KOPT-K1 (cell line): ENCODE measurements around the gene HMCN2.

Source experiments
- H3K27ac ChIP-seq: fragments of 200-600 bp; sonication (generic); 2 replicates; pipeline ENCODE4 v1.5.1; 2016; ENCODE audit warnings: antibody characterized with exemption, mild to moderate bottlenecking, low read depth, low read length; ENCODE audit not compliant: poor library complexity, severe bottlenecking
- H3K36me3 ChIP-seq: fragments of 200-600 bp; sonication (generic); 2 replicates; pipeline ENCODE4 v1.5.1; 2017; ENCODE audit warnings: antibody characterized with exemption, mild to moderate bottlenecking, low read length, moderate library complexity; ENCODE audit not compliant: insufficient read depth
- H3K9me3 ChIP-seq: fragments of 200-600 bp; sonication (generic); 2 replicates; pipeline ENCODE4 v1.5.1; 2017; ENCODE audit warnings: antibody characterized with exemption, low read length, mild to moderate bottlenecking; ENCODE audit not compliant: insufficient read depth, poor library complexity, severe bottlenecking

HMCN2 gene

DNA sequence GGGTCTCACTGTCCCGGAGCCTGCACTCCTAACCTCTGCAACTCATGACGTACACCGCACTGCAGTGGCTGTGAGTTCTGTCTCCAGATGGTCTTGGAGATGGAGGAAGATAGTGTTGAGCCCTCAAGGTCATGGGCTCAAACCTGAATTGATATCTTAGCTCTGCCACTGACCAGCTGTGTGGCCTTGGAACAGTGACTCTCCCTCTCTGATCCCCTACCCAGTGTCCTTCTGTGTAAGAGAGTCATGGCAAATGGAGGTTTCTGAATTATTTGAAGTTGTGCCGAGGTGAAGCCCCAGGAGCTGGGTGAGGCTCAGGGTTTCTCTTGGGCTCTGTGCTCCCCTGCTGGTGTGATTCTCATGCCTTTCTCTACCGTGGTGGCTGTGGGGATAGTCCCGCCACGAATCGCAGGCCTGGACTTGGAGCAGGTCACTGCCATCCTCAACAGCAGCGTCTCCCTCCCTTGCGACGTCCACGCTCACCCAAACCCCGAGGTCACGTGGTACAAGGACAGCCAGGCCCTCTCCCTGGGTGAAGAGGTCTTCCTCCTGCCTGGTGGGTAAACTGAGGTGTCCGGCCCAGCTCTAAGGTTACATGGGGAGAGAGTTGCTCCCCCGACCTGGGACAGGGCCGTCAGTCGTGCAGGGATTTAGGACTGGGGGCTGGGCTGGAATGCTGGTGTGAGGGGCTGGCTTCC lies 118.6 kb downstream of the HMCN2 start:
- H3K36me3 ChIP-seq, result no peaks in the 10 kb centered on the region
- no peak overlapping the region for H3K27ac ChIP-seq
- H3K9me3 ChIP-seq, result no peaks in the 10 kb centered on the region

DNA sequence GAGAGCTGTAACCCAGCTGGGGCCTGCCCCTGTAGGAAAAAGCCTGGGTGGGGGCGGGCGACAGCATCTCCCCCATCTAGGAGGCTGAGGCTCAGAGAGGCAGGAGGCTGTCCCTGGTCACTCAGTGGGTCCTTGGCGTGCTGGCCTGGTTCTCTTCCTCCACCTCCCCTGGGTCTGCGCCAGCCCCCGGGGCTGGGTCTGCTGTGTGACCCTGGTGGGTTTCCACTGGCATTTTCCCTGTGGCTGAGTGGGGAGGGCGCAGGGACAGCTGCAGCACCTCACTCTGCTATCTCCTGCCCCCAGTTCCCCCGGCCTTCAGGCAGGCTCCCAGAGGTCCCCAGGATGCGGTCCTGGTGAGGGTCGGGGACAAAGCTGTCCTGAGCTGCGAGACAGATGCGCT lies 119.7 kb downstream of the HMCN2 start:
- no peaks in the 10 kb centered on the region for H3K36me3 ChIP-seq
- H3K27ac ChIP-seq, result no peak overlapping the region
- no peaks in the 10 kb centered on the region for H3K9me3 ChIP-seq

DNA sequence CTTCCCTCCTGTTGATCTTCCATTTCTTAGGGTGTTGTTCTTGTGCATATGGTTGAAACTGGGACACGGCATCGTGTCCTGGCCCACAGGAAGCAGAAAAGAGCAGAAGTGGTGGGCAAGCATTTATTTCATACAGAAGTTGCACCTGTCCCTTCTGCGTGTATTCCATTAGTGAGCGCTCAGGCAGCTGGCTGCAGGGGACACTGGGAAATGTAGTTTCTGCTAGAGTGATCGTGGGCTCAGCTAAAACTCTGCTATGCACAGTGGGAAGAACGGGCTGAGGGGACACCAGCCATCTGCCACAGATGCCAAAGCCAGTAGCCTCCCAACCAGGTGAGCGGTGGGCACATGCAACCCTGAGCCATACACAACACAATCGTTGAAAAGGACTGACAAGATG lies 121.8 kb downstream of the HMCN2 start:
- Histone ChIP-seq H3K9me3 (no peaks in the 10 kb centered on the region), H3K27ac (no peak overlapping the region), H3K36me3 (no peaks in the 10 kb centered on the region)

DNA sequence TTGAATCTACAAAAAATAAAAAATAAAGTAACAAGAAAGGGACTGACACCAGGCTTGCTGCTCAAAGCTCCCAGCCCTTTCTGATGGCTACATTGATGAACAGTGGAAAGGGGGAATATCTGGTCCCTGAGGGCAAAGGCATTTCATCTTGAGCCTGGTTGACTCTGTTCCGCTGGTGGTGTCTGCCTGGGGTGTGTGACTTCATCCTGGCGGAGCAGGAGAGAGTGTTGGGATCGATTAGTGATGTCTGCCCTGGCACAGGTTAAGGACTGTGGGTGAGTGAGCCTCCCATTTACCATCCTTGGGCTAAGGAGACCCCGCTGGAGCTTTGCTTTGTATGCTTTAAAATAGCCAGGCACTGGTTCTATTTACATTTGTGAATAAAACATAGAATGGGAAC lies 122.3 kb downstream of the HMCN2 start:
- Histone ChIP-seq H3K9me3 (no peaks in the 10 kb centered on the region), H3K27ac (no peak overlapping the region), H3K36me3 (no peaks in the 10 kb centered on the region)

DNA sequence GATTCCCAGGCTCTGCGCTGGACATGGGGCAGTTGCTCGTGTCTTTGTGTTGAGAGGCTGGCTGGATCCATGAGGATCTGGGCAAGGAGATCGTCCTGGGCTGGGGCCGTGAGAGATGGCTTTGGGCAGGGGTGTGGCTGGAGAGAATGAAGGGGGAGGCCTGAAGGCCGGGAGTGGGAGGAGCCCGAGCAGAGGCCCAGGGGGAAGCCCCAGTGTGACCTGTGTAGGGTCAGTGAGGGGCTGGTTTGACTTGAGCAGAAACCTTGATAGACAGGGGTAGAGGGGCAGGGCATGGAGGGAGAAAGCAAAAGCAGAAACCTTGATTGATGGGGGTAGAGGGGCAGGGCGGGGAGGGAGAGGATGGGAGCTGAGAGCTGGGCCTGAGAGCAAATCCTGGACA lies 124.8 kb downstream of the HMCN2 start:
- Histone ChIP-seq H3K36me3 (no peaks in the 10 kb centered on the region), H3K27ac (no peak overlapping the region), H3K9me3 (no peaks in the 10 kb centered on the region)

DNA sequence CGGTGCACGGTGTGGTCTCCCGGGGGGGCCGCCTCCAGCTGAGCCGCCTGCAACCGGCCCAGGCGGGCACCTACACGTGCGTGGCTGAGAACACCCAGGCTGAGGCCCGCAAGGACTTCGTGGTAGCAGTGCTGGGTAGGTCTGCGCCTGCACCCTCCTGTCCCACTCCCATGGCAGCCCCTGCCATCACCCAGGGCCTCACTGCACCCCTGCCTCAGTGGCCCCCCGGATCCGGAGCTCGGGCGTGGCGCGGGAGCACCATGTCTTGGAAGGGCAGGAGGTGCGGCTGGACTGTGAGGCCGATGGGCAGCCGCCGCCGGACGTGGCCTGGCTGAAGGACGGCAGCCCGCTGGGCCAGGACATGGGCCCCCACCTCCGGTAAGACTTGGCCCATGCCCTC lies 125.4 kb downstream of the HMCN2 start:
- H3K27ac ChIP-seq, result no peak overlapping the region
- H3K36me3 ChIP-seq, result no peaks in the 10 kb centered on the region
- no peaks in the 10 kb centered on the region for H3K9me3 ChIP-seq

DNA sequence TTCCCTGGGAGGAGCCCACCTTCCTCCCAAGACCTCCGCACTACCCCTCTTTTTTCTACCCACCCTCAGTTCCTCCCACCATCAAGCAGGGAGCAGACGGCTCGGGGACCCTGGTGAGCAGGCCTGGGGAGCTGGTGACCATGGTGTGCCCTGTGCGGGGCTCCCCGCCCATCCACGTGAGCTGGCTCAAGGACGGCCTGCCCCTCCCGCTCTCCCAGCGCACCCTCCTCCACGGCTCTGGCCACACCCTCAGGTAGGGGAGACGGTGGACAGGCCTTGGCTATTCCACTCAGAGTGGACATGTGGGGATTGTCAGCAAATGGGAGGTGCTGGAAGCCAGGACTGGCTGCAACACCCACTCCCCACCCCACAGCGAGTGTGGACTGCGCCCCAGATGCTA lies 126.3 kb downstream of the HMCN2 start:
- Histone ChIP-seq H3K9me3 (no peaks in the 10 kb centered on the region), H3K27ac (no peak overlapping the region), H3K36me3 (no peaks in the 10 kb centered on the region)

DNA sequence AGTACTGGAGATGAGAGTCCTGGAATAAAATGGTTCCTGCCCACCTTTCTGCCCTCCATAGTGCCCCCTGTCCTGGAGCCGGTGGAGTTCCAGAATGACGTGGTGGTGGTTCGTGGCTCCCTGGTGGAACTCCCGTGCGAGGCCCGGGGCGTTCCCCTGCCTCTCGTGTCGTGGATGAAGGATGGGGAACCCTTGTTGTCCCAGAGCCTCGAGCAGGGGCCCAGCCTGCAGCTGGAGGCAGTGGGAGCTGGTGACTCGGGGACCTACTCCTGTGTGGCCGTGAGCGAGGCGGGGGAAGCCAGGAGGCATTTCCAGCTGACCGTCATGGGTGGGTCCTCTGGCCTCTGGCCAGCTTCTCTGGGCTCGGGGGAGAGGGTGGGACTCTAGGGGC lies 128.1 kb downstream of the HMCN2 start:
- no peaks in the 10 kb centered on the region for H3K36me3 ChIP-seq
- no peak overlapping the region for H3K27ac ChIP-seq
- no peaks in the 10 kb centered on the region for H3K9me3 ChIP-seq

DNA sequence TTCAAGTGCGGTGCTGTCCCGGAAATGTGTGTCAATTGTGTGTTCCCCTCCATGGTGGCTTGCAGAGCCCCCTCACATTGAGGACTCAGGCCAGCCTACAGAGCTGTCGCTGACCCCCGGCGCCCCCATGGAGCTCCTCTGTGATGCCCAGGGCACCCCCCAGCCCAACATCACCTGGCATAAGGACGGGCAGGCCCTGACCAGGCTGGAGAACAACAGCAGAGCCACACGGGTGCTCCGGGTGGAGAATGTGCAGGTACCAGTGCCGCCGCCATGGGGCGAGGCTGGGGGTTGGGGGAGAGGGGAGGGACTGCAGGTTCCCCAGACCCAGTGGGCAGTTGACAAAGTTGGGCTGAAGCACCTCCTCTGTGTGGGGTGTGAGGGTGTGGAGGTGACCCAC lies 128.8 kb downstream of the HMCN2 start:
- H3K36me3 ChIP-seq, result no peaks in the 10 kb centered on the region
- no peaks in the 10 kb centered on the region for H3K9me3 ChIP-seq
- H3K27ac ChIP-seq, result no peak overlapping the region

DNA sequence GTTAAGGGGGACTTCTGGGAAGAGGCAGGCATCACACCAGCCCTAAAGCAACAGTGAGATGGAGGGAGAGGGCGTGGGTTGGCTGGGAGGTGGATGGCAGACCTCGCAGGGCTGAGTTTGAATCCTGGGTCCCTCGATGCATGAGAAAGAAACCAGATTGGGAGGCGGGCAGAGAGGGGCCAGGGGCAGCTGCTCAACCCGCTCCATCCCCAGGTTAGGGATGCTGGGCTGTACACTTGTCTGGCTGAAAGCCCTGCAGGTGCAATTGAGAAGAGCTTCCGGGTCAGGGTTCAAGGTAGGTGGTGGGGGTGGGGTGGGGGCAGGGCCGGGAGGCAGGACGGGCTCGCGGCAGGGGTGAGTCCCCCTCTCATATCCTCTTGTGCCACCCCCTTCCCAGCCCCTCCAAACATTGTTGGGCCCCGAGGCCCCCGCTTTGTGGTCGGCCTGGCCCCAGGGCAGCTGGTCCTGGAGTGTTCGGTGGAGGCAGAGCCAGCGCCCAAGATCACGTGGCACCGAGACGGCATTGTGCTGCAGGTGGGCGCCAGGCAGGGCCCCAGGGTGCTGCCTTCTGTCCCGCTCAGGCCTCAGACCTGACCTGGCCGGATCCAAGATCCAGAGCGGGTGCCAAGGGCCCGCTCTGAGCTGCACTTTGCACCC lies 129.4 kb downstream of the HMCN2 start:
- Histone ChIP-seq H3K36me3 (no peaks in the 10 kb centered on the region), H3K9me3 (no peaks in the 10 kb centered on the region), H3K27ac (no peak overlapping the region)

DNA sequence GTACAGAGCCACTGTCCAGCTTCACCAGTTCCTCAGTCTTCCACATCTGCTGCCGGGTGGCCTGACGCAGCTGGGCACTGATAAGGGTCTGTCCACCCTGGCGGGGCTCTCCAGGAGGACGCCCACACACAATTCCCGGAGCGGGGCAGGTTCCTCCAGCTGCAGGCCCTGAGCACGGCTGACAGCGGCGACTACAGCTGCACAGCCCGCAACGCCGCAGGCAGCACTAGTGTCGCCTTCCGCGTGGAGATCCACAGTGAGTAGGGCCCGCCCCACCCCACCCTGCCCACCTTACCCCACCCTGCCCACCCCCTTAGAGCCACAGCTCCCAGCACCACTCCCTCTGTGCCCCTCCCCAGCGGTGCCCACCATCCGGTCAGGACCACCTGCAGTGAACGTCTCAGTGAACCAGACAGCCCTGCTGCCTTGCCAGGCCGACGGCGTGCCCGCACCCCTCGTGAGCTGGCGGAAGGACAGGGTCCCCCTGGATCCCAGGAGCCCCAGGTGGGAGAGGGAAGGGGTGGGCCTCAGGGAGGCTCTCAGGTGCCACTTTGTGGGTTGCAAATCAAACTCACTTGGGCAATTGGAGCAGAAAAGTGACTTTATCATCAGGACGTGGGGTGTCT lies 130.4 kb downstream of the HMCN2 start:
- no peak overlapping the region for H3K27ac ChIP-seq
- H3K9me3 ChIP-seq, result no peaks in the 10 kb centered on the region
- H3K36me3 ChIP-seq, result no peaks in the 10 kb centered on the region

DNA sequence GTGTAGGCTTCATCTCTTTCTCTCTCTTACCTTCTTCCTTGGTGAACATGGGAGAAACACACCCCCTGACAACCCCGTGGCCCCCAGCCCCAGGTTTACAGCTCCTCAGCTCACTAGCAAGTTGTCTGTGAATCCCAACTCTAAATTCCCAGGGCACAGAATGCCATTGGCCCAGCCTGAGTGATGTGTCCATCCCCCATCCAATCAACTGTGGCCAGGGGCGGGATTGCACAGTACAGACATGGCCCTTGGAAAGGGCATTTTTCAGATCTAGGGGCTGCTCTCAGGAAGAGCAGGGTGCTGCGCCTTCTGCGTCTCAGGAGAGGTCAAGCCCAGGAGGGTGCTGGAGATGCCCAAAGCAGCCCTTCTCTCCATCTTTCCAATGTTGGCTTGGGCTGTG lies 131.0 kb downstream of the HMCN2 start:
- Histone ChIP-seq H3K27ac (no peak overlapping the region), H3K36me3 (no peaks in the 10 kb centered on the region), H3K9me3 (no peaks in the 10 kb centered on the region)

DNA sequence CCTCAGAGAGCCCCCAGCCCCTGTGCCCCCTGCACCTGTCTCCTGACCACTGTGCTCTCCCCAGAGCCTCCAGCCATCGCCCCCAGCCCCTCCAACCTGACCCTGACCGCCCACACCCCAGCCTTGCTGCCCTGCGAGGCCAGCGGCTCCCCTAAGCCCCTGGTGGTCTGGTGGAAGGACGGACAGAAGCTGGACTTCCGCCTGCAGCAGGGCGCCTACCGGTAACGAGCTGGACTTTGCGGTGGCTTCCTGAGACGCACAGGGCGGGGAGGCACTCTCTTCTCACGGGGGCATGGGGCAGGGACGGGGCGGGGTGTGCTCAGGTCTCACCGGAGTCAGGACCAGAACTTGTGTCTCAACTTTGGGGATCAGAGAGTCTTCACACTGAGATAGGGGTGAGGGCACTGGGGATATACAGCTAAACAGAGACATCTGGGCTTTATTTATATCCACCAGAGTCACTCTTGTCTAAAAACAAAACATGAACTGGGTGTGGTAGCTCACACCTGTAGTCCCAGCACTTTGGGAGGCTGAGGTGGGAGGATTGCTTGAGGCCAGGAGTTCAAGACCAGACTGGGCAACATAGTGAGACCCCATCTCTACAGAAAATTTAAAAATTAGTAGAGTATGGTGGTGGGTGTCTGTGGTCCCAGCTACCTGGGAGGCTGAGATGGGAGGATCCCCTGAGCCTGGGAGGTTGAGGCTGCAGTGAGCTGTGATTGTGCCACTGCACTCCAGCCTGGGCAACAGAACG lies 133.1 kb downstream of the HMCN2 start:
- H3K36me3 ChIP-seq, result no peaks in the 10 kb centered on the region
- H3K9me3 ChIP-seq, result no peaks in the 10 kb centered on the region
- H3K27ac ChIP-seq, result no peak overlapping the region

DNA sequence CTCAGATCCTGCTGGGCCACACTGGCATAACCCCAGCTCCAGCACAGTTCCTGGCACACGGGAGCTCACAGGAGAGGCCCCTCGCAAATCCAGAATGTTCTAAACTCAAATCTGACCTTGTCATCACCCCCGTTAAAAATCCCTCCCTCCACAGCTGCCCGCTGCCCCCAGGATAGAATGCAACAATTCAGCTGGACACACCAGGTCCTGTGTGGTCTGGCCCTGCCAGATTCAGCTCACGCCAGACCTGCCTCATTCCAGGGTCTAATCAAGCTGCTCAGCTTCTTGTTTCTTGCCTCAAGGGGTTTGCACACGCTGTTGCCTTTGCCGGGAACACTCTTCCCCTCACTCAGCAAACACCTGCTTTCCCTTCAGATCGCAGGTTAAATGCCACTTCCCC lies 134.2 kb downstream of the HMCN2 start:
- Histone ChIP-seq H3K36me3 (no peaks in the 10 kb centered on the region), H3K27ac (no peak overlapping the region), H3K9me3 (no peaks in the 10 kb centered on the region)

DNA sequence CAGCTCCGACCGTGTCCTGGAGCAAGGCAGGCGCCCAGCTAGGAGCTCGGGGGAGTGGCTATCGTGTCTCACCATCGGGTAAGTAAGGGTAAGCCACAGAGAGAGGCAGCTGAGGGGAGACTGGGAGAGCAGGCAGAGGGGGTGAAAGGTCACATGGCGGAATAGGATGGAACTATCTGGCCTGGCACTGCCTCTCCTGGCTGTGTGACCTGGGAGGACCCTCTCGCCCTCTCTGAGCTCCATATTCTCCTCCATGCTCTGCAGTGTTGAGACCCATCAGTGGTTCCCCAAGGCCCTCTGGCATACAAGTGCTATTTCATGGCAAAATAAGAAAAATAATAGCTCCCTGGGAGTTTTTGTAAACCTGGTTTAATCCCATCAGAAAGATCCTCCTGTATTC lies 135.3 kb downstream of the HMCN2 start:
- H3K9me3 ChIP-seq, result no peaks in the 10 kb centered on the region
- no peak overlapping the region for H3K27ac ChIP-seq
- no peaks in the 10 kb centered on the region for H3K36me3 ChIP-seq
